Duodenal mucosa (tissue), 2 donors: ENCODE measurements around the gene OIP5.
"Not testable (repeated sequence)": the region's sequence is repeated elsewhere in the genome, so short reads cannot be mapped to it uniquely, and the experiment has no call there.

ENCODE experiments used
- H3K27ac ChIP-seq: one replicate; pipeline ENCODE4 v1.7.0; 2013; ENCODE audit warnings: low read depth, low read length
- H3K27me3 ChIP-seq, 2 donors: one replicate each; pipeline ENCODE4 v1.7.0; 2013; ENCODE audit warnings: low read length in 2 of 2, control low read depth in 1 of 2; ENCODE audit not compliant: insufficient read depth in 2 of 2, control insufficient read depth in 1 of 2
- H3K36me3 ChIP-seq, 2 donors: one replicate each; pipeline ENCODE4 v1.7.0; 2013; ENCODE audit warnings: low read length in 2 of 2, control low read depth in 1 of 2; ENCODE audit not compliant: insufficient read depth in 2 of 2, control insufficient read depth in 1 of 2
- H3K4me1 ChIP-seq, 2 donors: one replicate each; pipeline ENCODE4 v1.7.0; 2013; ENCODE audit warnings: low read length in 2 of 2, control low read depth in 1 of 2; ENCODE audit not compliant: insufficient read depth in 2 of 2, control insufficient read depth in 1 of 2
- H3K4me3 ChIP-seq, 2 donors: one replicate each; pipeline ENCODE4 v1.7.0; 2013; ENCODE audit warnings: low read length in 2 of 2, low read depth in 1 of 2
- H3K9ac ChIP-seq, 2 donors: one replicate each; pipeline ENCODE4 v1.7.0; 2013; ENCODE audit warnings: low read length in 2 of 2, low read depth in 1 of 2
- H3K9me3 ChIP-seq, 2 donors: one replicate each; pipeline ENCODE4 v1.7.0; 2013; ENCODE audit warnings: low read length in 2 of 2, control low read depth in 1 of 2; ENCODE audit not compliant: control insufficient read depth in 1 of 2

Gene OIP5

DNA sequence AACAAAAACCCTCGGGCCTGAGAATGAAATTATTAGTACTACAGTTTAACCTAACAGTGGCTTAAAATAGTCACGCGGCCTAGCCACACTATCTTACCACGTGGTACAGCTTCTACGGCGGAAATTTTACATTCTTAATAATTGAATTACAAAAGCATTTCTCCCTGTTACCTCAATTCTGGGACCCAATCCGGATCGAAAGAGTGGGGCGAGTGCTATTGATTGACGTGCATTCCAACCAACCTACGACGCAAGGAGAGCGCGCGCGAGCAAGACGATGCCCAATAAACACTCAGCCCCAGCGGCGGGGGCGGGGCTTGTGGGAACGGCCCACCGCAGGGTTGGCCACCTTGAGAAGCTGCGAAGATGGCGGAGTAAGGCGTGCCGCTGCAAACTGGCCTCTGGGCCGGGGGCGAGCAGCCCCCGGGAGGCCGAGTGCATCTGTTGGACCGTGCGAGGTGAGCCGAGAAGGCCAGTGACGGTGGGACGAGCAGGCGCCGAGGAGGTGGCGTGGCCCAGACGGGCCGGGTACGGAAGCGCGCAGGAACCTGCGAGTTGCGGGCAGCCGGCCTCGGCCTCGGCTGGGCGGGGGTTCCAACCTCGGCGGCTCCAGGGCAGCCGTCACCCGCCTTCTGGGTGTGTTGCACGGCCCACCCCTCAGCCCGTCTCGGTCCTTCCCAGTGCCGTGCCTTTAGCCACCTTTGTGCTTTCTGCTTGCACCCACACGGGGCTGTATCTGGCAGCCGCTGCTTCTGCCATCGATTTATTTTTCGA is 48.6 kb downstream of the OIP5 start:
- Histone ChIP-seq H3K27ac (peak overlapping the region; percentile 74), H3K9me3 (no peaks in the 10 kb centered on the region), H3K4me3 (peak overlapping the region; percentile 84 to 98), H3K27me3 (no peaks in the 10 kb centered on the region), H3K36me3 (peaks cover 16 to 44% of the 10 kb centered on the region in 2 donors), H3K4me1 (peaks cover 16 to 26% of the 10 kb centered on the region in 2 donors), H3K9ac (peak overlapping the region; percentile 77 to 94)

DNA sequence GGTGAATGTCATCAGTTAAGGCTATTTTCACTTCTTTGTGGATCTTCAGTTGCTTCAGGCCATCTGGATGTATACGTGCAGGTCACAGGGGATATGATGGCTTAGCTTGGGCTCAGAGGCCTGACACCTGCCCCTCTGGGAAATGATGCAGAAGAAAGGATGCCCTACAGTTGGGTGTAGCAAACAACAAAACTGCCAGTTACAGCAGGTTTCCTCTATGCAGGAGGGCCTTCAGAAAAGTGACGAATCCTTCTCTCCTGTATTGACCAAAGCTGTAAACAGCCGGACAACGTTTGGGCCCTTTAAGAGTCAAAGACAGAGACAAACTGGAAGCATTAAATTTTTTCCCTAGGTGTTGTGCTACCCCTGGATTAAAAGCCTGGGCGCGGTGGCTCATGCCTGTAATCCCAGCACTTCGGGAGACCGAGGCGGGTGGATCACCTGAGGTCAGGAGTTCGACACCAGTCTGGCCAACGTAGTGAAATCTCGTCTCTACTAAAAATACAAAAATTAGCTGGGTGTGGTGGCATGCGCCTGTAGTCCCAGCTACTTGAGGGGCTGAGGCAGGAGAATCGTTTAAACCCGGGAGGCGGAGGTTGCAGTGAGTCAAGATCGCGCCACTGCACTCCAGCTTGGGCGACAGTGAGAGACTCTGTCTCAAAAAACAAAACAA is 49.3 kb downstream of the OIP5 start:
- Histone ChIP-seq H3K36me3 (peaks cover 9 to 41% of the 10 kb centered on the region in 2 donors), H3K9ac (peak overlapping the region; percentile 52 to 77), H3K4me3 (peak overlapping the region; percentile 61 to 84), H3K27ac (peak overlapping the region; percentile 37), H3K4me1 (peaks cover 16 to 20% of the 10 kb centered on the region in 2 donors)
- not testable (repeated sequence) for H3K27me3 ChIP-seq, H3K9me3 ChIP-seq

DNA sequence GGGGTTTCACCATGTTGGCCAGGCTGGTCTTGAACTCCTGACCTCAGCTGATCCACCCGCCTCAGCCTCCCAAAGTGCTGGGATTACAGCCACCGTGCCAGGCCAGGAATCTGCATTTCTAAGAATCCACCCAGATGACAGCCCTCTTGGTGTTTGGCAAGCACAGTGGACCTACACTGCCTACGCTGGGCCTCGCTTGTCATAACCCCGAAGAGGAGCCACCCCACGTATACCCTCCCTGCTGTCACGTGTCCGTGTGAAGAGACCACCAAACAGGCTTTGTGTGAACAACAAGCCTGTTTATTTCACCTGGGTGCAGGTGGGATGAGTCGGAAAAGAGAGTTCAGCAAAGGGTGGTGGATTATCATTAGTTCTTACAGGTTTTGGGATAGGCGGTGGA is 50.0 kb downstream of the OIP5 start:
- not testable (repeated sequence) for H3K4me3 ChIP-seq, H3K9ac ChIP-seq, H3K27me3 ChIP-seq, H3K27ac ChIP-seq, H3K9me3 ChIP-seq
- Histone ChIP-seq H3K36me3 (peaks cover 8 to 40% of the 10 kb centered on the region in 2 donors), H3K4me1 (peaks cover 16 to 20% of the 10 kb centered on the region in 2 donors)

DNA sequence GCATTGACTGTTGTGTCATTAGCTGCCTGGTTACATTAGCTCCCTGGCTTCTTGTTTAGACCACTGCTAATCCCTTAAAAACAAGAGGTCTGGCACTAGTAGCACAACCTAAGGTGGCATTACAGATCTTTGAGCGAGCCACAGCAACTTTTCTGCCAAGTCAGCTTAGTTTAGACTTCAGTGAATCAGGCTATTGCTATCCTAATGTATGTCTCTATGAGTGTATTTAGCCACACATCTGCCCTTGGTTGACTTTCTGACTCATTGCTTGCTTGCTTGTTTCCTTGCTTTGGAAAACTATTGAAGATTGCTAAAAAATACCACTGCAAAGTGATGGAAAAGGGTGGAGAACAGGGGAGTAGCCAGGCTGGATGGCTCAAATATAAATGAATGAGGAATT is 51.2 kb downstream of the OIP5 start:
- Histone ChIP-seq H3K36me3 (peaks cover 5 to 36% of the 10 kb centered on the region in 2 donors), H3K4me3 (no peak overlapping the region), H3K9ac (no peak overlapping the region), H3K4me1 (peaks cover 16 to 20% of the 10 kb centered on the region in 2 donors), H3K9me3 (no peaks in the 10 kb centered on the region), H3K27me3 (no peaks in the 10 kb centered on the region), H3K27ac (no peak overlapping the region)

DNA sequence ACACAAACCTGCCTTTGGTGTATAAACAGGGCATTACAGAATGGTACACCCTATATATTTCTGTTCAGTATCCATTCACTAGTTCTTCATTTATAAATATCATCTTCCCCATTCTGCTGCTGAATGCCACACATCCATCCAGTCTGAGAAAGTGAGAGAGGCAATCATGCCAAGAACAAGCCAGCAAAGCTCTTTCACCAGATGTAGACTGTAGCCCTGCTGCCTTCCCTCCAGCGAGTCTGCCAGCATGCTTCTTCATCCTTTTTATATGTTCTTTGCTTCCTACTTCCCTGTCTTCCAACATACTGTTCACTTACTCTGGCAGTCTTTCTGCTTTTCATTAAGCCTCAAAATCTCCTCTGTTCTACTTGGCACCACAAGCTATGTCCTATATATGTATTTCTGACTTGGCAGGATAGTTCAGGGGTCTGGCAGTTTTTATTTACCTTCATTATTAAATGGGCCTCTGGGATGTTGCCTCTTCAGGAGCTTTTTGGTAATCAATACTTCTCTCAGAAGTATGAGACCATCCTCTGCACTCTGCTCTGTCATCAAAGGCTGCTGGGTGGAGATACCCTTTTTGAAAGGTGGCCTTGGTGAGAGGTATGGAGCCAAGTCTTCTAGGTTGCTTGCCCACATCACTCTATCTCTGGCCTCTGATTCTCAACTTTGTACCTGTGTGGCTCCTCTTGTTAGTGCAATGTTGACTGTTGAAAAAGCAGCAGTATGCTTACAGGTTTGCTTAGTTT is 52.7 kb downstream of the OIP5 start:
- Histone ChIP-seq H3K36me3 (peaks cover 0 to 39% of the 10 kb centered on the region in 2 donors), H3K9me3 (no peaks in the 10 kb centered on the region), H3K4me1 (peaks cover 5 to 7% of the 10 kb centered on the region in 2 donors), H3K27ac (no peak overlapping the region), H3K9ac (no peak overlapping the region), H3K4me3 (no peak overlapping the region), H3K27me3 (no peaks in the 10 kb centered on the region)

DNA sequence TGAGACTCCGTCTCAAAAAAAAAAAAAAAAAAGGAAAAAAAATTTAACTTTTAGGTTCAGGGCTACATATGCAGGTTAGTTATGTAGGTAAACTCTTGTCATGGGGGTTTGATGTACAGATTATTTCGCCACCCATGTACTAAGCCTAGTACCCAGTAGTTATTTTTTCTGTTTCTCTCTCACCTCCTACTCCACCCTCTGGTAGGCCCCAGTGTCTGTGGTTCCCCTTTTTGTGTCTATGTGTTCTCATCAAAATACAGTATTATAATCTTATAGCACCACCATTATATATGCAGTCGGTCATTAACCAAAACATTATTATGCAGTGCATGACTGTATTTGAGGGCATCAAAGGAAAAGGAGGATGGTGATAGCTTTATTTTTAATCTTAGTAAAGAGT is 54.1 kb downstream of the OIP5 start:
- Histone ChIP-seq H3K27me3 (no peaks in the 10 kb centered on the region), H3K9me3 (no peaks in the 10 kb centered on the region), H3K4me3 (no peak overlapping the region), H3K27ac (no peak overlapping the region), H3K4me1 (peaks cover 4 to 6% of the 10 kb centered on the region in 2 donors), H3K36me3 (peaks cover 0 to 47% of the 10 kb centered on the region in 2 donors), H3K9ac (no peak overlapping the region)

DNA sequence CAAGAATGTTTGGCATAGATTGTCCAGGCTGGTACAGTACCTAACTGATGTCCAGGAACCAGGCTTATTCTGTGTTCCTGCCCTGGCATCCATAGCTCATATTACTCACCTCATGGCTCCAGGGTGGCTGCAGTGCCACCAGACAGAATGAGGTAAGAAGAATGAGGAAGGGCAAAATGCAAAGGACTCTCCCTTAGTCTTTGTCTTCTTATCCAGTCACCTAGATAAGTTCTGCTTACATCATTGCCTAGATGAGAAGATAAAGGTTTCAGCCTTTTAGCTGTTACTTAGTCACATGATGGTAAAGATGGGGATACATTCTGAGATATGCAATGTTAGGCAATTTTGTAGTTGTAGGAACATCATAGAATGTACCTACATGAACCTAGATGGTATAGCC is 55.6 kb downstream of the OIP5 start:
- no peak overlapping the region for H3K9ac ChIP-seq
- no peaks in the 10 kb centered on the region for H3K27me3 ChIP-seq
- H3K4me1 ChIP-seq: no peaks in the 10 kb centered on the region
- no peak overlapping the region for H3K4me3 ChIP-seq
- no peaks in the 10 kb centered on the region for H3K9me3 ChIP-seq
- no peak overlapping the region for H3K27ac ChIP-seq
- peaks cover 0 to 53% of the 10 kb centered on the region in 2 donors for H3K36me3 ChIP-seq

DNA sequence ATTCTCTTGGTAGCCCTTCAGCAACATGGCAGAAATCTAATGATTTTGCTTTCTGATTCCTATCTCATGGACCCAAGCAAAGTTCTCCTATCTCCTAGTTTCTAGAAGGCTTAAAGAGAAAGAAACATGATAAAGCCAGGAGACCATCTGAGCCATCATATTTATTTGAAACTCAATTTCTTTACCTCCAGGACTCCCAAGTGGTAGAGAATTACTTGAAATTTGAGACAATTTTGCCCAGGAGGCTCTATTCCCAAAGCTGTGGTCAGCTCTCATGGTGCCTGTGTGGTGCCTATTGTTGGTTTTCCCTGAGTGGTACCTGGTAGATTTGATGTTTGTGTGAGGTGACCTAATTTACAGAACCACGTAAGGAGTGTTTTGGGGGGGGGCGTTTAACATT is 62.5 kb downstream of the OIP5 start:
- Histone ChIP-seq H3K27ac (no peak overlapping the region), H3K4me1 (no peaks in the 10 kb centered on the region), H3K27me3 (no peaks in the 10 kb centered on the region), H3K9ac (no peak overlapping the region), H3K9me3 (no peaks in the 10 kb centered on the region), H3K4me3 (no peak overlapping the region), H3K36me3 (peaks cover 12 to 39% of the 10 kb centered on the region in 2 donors)

DNA sequence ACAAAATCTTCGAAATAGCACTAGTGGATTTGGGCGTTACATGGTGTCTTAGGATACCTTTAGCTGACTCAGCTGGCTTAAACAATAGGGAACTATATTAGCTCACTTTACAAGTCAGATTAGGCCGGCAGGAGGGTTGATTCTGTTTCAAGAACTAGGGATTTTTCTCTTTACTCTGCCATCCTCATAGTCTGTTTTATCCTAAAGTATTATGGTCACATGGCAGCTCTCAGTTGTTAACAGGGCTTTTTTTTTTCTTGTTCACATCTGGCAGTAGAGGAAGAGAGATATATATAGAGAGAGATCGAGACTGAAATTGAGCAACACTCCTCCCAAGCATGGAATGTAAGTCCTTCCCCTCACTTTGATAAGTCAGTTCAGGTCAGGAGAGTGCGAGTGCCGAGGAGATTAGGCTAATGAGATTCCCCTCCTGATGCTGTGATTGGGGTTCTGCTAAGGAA is 68.5 kb downstream of the OIP5 start:
- Histone ChIP-seq H3K27me3 (no peaks in the 10 kb centered on the region), H3K4me3 (no peak overlapping the region), H3K4me1 (peaks cover 7 to 12% of the 10 kb centered on the region in 2 donors), H3K9ac (no peak overlapping the region), H3K9me3 (no peaks in the 10 kb centered on the region), H3K27ac (no peak overlapping the region), H3K36me3 (peaks cover 12 to 28% of the 10 kb centered on the region in 2 donors)

DNA sequence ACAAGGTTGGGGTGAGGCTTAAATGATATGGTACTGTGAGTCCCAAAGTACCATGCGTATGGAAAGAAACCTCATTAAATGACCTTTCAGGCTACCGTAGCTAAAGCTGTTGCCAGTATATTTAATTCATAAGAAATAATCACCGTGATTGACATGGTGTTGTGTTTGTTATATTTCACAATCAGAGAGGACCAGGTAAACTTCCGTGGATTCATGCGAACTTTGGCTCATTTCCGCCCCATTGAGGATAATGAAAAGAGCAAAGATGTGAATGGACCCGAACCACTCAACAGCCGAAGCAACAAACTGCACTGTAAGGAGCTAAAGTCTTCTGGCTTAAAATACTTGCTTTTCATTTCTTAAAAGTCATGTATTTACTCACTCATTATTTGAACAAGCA is 69.8 kb downstream of the OIP5 start:
- Histone ChIP-seq H3K4me3 (no peak overlapping the region), H3K9ac (no peak overlapping the region), H3K36me3 (peaks cover 12 to 33% of the 10 kb centered on the region in 2 donors), H3K4me1 (peaks cover 18 to 20% of the 10 kb centered on the region in 2 donors), H3K9me3 (no peaks in the 10 kb centered on the region), H3K27ac (no peak overlapping the region), H3K27me3 (no peaks in the 10 kb centered on the region)
